Esophagus muscularis mucosa (tissue), 4 donors: Measurements from ENCODE around the gene LPCAT3. TPM values are rescaled to one million over a fixed set of nuclear protein-coding genes. Genes with fewer than 3 reads are reported as not detected.

Source experiments
- DNase-seq: peaks from one replicate; pipeline ENCODE4 v3.0.0-alpha.2; 2017; ENCODE audit errors: extremely low spot score
- H3K27ac ChIP-seq, 4 donors: fragments of 200-600 bp; sonication (generic); replicated peaks in 1 of 4; 1 replicate in 3 of 4; 2 replicates in 1 of 4; pipeline ENCODE4 v1.5.1; 2016 to 2019; ENCODE audit warnings: mild to moderate bottlenecking in 1 of 4
- H3K27me3 ChIP-seq, 4 donors: fragments of 200-600 bp; sonication (generic); one replicate each; pipeline versions ENCODE4 v1.5.1 to v1.6.0; 2016 to 2019
- H3K36me3 ChIP-seq, 4 donors: fragments of 200-600 bp; sonication (generic); one replicate each; pipeline ENCODE4 v1.5.1; 2016 to 2019
- H3K4me1 ChIP-seq, 4 donors: fragments of 200-600 bp; sonication (generic); one replicate each; pipeline ENCODE4 v1.5.1; 2016 to 2019
- H3K4me3 ChIP-seq, 4 donors: fragments of 200-600 bp; sonication (generic); 1 replicate in 2 of 4; 2 replicates in 2 of 4; pipeline ENCODE4 v1.5.1; 2016 to 2019; ENCODE audit warnings: mild to moderate bottlenecking in 4 of 4, moderate library complexity in 1 of 4
- H3K9me3 ChIP-seq, 4 donors: fragments of 200-600 bp; sonication (generic); 1 replicate in 3 of 4; 2 replicates in 1 of 4; pipeline ENCODE4 v1.5.1; 2016 to 2019
- EP300 ChIP-seq: sonication (generic); formaldehyde crosslinking; IDR thresholded peaks from one replicate; pipeline ENCODE4 v1.6.1; 2017; ENCODE audit warnings: antibody characterized with exemption
- POLR2A ChIP-seq: fragments of 450-650 bp; IDR thresholded peaks from one replicate; pipeline ENCODE4 v1.6.1; 2017; ENCODE audit warnings: antibody characterized with exemption, moderate library complexity, mild to moderate bottlenecking, low read depth
- POLR2AphosphoS5 ChIP-seq, 2 donors: sonication (generic); formaldehyde crosslinking; IDR thresholded peaks; one replicate each; pipeline ENCODE4 v1.6.1; 2017; ENCODE audit warnings: antibody characterized with exemption in 2 of 2
- WGBS: methylation state at CpG from one replicate; pipeline ENCODE4 v1.1.5; 2018; 5-methylcytosine and 5-hydroxymethylcytosine counted together
- intact Hi-C: fragments of 100-400 bp; cut with DNase I; formaldehyde crosslinking; loops from one replicate; pipeline ENCODE4 v1.15.1; 2023
- total RNA-seq, 4 donors: library from RNA; depleted of rRNA; stranded (reverse); fragments of >200 nt; gene quantifications; one replicate each; pipeline versions ENCODE4 v1.1.0 to v1.2.1, GENCODE V29; 2016
- TF ChIP-seq, protein P1 (sequence below), 3 experiments: fragments of 200-600 bp in 2 of 3; fragments of 450-650 bp in 1 of 3; sonication (generic) in 2 of 3; IDR thresholded peaks; one replicate each; pipeline ENCODE4 v1.5.1; 2017 to 2019; ENCODE audit warnings: antibody characterized with exemption in 3 of 3, mild to moderate bottlenecking in 2 of 3, moderate library complexity in 1 of 3

Gene LPCAT3
- total RNA-seq, 4 donors from 2014 or later: 21.6 to 33.3 (median 26.2) TPM

DNA sequence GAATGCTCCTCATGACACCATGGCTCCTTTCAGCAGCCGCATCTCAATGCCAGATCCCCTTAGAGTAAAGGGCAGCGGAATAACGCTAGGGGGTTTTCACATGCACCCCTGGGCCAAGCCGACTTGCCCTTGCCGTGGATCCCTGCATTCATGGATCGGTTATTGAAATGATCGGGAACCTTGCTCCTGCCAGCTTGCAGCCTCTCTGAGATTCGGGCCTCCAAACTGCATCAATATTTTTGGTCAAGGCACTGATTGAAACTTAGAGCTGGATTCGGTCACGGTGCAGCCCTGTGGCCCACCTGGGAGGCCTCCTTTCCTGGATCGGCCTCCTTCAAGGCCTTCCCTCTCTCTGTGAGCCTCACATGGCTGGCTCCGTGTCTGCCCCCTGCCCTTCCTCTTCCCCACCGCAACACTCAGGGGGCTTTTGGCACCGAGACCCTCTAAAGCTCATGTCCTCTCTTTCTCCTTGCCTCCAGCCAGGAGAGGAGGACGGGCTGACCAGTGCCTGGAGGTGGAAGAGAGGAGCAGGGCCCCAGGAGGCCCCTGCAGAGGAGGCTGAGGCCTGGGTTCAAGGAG, 65.3 kb downstream of the LPCAT3 start:
- no peak for TF ChIP-seq POLR2A
- TF ChIP-seq, protein P1, sequence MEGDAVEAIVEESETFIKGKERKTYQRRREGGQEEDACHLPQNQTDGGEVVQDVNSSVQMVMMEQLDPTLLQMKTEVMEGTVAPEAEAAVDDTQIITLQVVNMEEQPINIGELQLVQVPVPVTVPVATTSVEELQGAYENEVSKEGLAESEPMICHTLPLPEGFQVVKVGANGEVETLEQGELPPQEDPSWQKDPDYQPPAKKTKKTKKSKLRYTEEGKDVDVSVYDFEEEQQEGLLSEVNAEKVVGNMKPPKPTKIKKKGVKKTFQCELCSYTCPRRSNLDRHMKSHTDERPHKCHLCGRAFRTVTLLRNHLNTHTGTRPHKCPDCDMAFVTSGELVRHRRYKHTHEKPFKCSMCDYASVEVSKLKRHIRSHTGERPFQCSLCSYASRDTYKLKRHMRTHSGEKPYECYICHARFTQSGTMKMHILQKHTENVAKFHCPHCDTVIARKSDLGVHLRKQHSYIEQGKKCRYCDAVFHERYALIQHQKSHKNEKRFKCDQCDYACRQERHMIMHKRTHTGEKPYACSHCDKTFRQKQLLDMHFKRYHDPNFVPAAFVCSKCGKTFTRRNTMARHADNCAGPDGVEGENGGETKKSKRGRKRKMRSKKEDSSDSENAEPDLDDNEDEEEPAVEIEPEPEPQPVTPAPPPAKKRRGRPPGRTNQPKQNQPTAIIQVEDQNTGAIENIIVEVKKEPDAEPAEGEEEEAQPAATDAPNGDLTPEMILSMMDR (IDR thresholded peaks at IDR 0.05): no peak
- TF ChIP-seq POLR2AphosphoS5 (IDR thresholded peaks at IDR 0.05): no peak
- TF ChIP-seq EP300: no peak
- Histone ChIP-seq H3K27me3 (no peaks in the 10 kb centered on the region), H3K36me3 (no peaks in the 10 kb centered on the region), H3K27ac (peak overlapping the region; percentile 14 to 72 (median 50)), H3K4me1 (peaks cover 0 to 11% (median 7%) of the 10 kb centered on the region in 4 donors), H3K9me3 (no peaks in the 10 kb centered on the region), H3K4me3 (peak overlapping the region; percentile 37 to 55 (median 42))
- no peak for DNase-seq
- 74% methylated on average over 11 of the region's 15 CpGs for WGBS
- intact Hi-C loops: no loop called here

DNA sequence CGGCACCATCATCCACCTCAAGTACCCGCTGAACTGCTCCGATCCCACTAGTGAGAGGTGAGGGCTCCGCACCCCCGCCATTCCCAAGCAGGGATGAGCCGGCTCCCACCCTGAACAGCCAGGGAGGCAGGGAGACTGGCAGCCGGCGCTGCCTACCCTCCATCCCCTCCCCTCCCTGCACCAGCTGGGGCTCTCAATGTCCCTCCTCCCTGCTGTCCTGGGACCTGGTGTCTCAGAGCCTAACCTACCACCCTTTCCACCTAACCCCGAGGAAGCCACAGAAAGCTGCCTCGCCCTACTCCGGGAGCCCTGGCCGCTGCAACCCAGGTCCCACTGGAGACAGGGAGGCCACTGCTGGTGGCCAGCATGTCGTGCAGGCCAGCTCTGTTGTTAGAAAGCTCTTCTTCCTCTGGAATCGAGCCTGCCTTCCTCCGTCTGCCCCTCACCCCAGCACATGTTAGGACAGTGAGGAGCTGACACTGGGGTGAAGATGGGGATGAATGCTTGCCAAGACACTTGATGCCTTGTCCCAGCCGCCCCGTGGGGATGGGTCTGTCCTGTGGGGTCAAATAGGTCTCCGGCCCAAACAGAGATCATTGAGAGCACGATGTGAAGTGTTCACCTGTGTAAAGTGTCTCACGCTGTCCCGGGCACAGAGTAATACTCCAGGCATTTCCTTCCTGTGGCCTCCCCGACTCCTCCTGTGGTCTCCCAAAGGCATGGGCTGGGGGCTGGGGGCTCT, 66.0 kb downstream of the LPCAT3 start:
- no peaks in the 10 kb centered on the region for H3K9me3 ChIP-seq
- intact Hi-C loops: no loop called here
- DNase-seq: no peak
- TF ChIP-seq, protein P1 (IDR thresholded peaks at IDR 0.05): no peak
- TF ChIP-seq POLR2A (no peak), POLR2AphosphoS5 (IDR thresholded peaks at IDR 0.05) (no peak), EP300 (no peak)
- peaks cover 0 to 3% (median 0%) of the 10 kb centered on the region in 4 donors for H3K36me3 ChIP-seq
- peaks cover 0 to 10% (median 5%) of the 10 kb centered on the region in 4 donors for H3K4me1 ChIP-seq
- H3K27me3 ChIP-seq: no peaks in the 10 kb centered on the region
- H3K27ac ChIP-seq: peak overlapping the region in 3 of 4 donors; percentile 55 to 72 (median 60)
- peak overlapping the region; percentile 37 to 55 (median 42) for H3K4me3 ChIP-seq
- WGBS: 71% methylated on average over 14 of the region's 22 CpGs

DNA sequence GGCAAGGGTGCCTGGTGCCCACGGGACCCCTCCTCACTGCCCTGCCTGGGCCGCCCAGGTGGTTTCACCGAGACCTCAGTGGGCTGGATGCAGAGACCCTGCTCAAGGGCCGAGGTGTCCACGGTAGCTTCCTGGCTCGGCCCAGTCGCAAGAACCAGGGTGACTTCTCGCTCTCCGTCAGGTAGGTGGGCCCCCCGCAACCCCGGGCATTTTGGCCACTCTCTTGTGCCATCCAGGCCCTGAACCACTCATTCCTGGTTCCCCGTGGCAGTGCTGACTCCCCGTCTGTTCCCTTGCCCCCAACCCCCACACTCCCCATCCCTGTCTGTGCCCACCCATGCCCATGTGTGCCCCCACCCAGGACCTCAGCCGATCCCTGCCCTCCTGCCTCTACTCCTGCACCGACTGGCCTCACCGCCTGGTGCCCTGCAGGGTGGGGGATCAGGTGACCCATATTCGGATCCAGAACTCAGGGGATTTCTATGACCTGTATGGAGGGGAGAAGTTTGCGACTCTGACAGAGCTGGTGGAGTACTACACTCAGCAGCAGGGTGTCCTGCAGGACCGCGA, 66.6 kb downstream of the LPCAT3 start:
- intact Hi-C loops: no loop called here
- WGBS: 81% methylated on average over 16 of the region's 20 CpGs
- Histone ChIP-seq H3K4me1 (peaks cover 4 to 15% (median 9%) of the 10 kb centered on the region in 4 donors), H3K9me3 (no peaks in the 10 kb centered on the region), H3K36me3 (peaks cover 0 to 10% (median under 1%) of the 10 kb centered on the region in 4 donors), H3K27ac (peak overlapping the region; percentile 31 to 72 (median 58)), H3K27me3 (no peaks in the 10 kb centered on the region), H3K4me3 (peak overlapping the region; percentile 37 to 55 (median 42))
- no peak for TF ChIP-seq POLR2A
- TF ChIP-seq, protein P1 (IDR thresholded peaks at IDR 0.05): no peak
- no peak for TF ChIP-seq POLR2AphosphoS5 (IDR thresholded peaks at IDR 0.05)
- no peak for TF ChIP-seq EP300
- DNase-seq: no peak

DNA sequence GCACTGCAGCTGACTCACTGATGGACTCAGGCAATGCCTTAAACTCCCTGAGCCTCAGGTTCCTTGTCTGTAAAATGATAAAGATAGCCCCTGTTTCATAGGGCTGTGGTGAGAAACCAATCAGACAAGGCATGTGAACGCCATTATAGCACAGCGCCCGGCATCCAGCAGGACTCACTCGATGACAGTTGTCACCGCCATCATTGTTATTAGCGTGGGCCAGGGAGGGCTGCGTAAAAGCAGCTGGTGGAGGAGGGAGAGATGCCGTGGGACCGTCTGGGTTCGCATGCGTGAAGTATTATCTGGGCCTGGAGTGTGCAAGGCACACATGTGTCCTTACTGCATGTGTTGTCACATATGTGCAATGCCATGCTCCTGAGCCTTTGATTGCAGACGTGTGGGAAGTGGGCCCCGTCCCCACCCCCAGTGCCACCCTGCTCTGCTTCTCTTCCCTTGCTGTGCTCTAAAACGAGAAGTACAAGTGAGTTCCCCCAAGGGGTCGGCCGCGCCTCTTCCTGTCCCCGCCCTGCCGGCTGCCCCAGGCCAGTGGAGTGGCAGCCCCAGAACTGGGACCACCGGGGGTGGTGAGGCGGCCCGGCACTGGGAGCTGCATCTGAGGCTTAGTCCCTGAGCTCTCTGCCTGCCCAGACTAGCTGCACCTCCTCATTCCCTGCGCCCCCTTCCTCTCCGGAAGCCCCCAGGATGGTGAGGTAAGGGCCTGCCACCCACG, 67.3 kb downstream of the LPCAT3 start, which contains the start of gene PTPN6:
Gene PTPN6, plus strand, starts transcription at position 546 of the 730 bp plus-strand sequence. Its CDS starts 157 bp downstream, at position 703.
- H3K36me3 ChIP-seq: peaks cover 0 to 15% (median 4%) of the 10 kb centered on the region in 4 donors
- H3K27ac ChIP-seq: peak within 1 kb of the TSS; percentile 31 to 72 (median 58)
- TF ChIP-seq, protein P1 (IDR thresholded peaks at IDR 0.05): no peak
- TF ChIP-seq POLR2A: no peak
- H3K9me3 ChIP-seq: no peaks in the 10 kb centered on the region
- no peak for DNase-seq
- H3K27me3 ChIP-seq: no peaks in the 10 kb centered on the region
- intact Hi-C loops: no loop called here
- H3K4me1 ChIP-seq: peaks cover 10 to 21% (median 16%) of the 10 kb centered on the region in 4 donors
- 67% methylated on average over 17 of the region's 25 CpGs for WGBS
- H3K4me3 ChIP-seq: peak within 1 kb of the TSS; percentile 37 to 55 (median 42)
